HL-60/S4 (cell line): ENCODE measurements around the gene DSC3.

Experiments used
- in situ Hi-C: fragments of 300-500 bp; cut with MboI; formaldehyde crosslinking; loops from 2 replicates; pipeline ENCODE4 v1.14.3; 2022; ENCODE audit warnings: low sequenced_read_pairs

DSC3 gene

GRCh38 chr18:31042406-31043181 lies at the start of gene DSC3:
Gene DSC3, minus strand, starts transcription at chr18:31042742. Its CDS starts 82 bp downstream, at chr18:31042660.
- in situ Hi-C loops = no loop called here

- in situ Hi-C loops = no loop called here
Observed at GRCh38 chr18:31091350-31091749, 48.8 kb upstream of the DSC3 start.

- in situ Hi-C loops = no loop called here
Observed at GRCh38 chr18:31088532-31088931, 46.0 kb upstream of the DSC3 start.

GRCh38 chr18:31079973-31080372 lies 37.4 kb upstream of the DSC3 start:
- in situ Hi-C loops = no loop called here

- in situ Hi-C loops = no loop called here
Observed at GRCh38 chr18:31077878-31078277, 35.3 kb upstream of the DSC3 start.

GRCh38 chr18:31072175-31072574 lies 29.6 kb upstream of the DSC3 start:
- in situ Hi-C loops = no loop called here

- in situ Hi-C loops = no loop called here
Observed at GRCh38 chr18:31070206-31070605, 27.7 kb upstream of the DSC3 start.

- in situ Hi-C loops = no loop called here
Observed at GRCh38 chr18:31066266-31066665, 23.7 kb upstream of the DSC3 start.

- in situ Hi-C loops = no loop called here
Observed at GRCh38 chr18:31065036-31065773, 22.7 kb upstream of the DSC3 start.

GRCh38 chr18:31064130-31064529 lies 21.6 kb upstream of the DSC3 start:
- in situ Hi-C loops = no loop called here

- in situ Hi-C loops = no loop called here
Observed at GRCh38 chr18:31061945-31062344, 19.4 kb upstream of the DSC3 start.

- in situ Hi-C loops = no loop called here
Observed at GRCh38 chr18:31058897-31059296, 16.4 kb upstream of the DSC3 start.

GRCh38 chr18:31057917-31058316 lies 15.4 kb upstream of the DSC3 start:
- in situ Hi-C loops = no loop called here

GRCh38 chr18:31057051-31057450 lies 14.5 kb upstream of the DSC3 start:
- in situ Hi-C loops = no loop called here

- in situ Hi-C loops = no loop called here
Observed at GRCh38 chr18:31056296-31056695, 13.8 kb upstream of the DSC3 start.

- in situ Hi-C loops = no loop called here
Observed at GRCh38 chr18:31050635-31051034, 8.1 kb upstream of the DSC3 start.

GRCh38 chr18:31049189-31049588 lies 6.6 kb upstream of the DSC3 start:
- in situ Hi-C loops = no loop called here

- in situ Hi-C loops = no loop called here
Observed at GRCh38 chr18:31048216-31048615, 5.7 kb upstream of the DSC3 start.

GRCh38 chr18:31046916-31047315 lies 4.4 kb upstream of the DSC3 start:
- in situ Hi-C loops = no loop called here

GRCh38 chr18:31045599-31045998 lies 3.1 kb upstream of the DSC3 start:
- in situ Hi-C loops = no loop called here

- in situ Hi-C loops = no loop called here
Observed at GRCh38 chr18:31044926-31045325, 2.4 kb upstream of the DSC3 start.

GRCh38 chr18:31043709-31044108 lies 1.2 kb upstream of the DSC3 start:
- in situ Hi-C loops = no loop called here
